PC-9 (cell line): ENCODE results near the gene PROC. TPM values are rescaled to one million over a fixed set of nuclear protein-coding genes. Genes with fewer than 3 reads are reported as not detected.

Source experiments
- Bru-seq: library from RNA; stranded (reverse); fragments of 400-500 nt; gene quantifications from one replicate; lab custom pipeline; 2021; lab: Mats Ljungman, UMichigan
- BruChase-seq, 2 experiments: library from RNA; stranded (reverse); fragments of 400-500 nt; gene quantifications; one replicate each; lab custom pipeline; 2021; lab: Mats Ljungman, UMichigan
- BruUV-seq: library from RNA; stranded (reverse); fragments of 400-500 nt; replicated peaks from 2 replicates; lab custom pipeline; 2021; lab: Mats Ljungman, UMichigan
- CTCF ChIA-PET: fragments of 300-600 bp; sonication (Branson Sonifier 250); formaldehyde crosslinking; loops from one replicate; lab custom pipeline; 2022; ENCODE audit warnings: antibody characterized with exemption; lab: Charles Lee
- POLR2A ChIA-PET: fragments of 300-600 bp; sonication (Branson Sonifier 250); formaldehyde crosslinking; loops from one replicate; lab custom pipeline; 2022; ENCODE audit warnings: antibody characterized with exemption; ENCODE audit not compliant: unreplicated experiment; lab: Charles Lee
- DNase-seq, 2 experiments: peaks; one replicate each; pipeline versions ENCODE4 v3.0.0 to v3.0.0-alpha.2; 2015 to 2022; ENCODE audit warnings: mixed read lengths in 1 of 2
- H2AFZ ChIP-seq: fragments of 200-600 bp; sonication (generic); 2 replicates; pipeline ENCODE4 v1.8.1; 2017; ENCODE audit warnings: antibody characterized with exemption
- H3F3A ChIP-seq: fragments of 200-600 bp; sonication (generic); 2 replicates; pipeline ENCODE4 v1.8.1; 2017; ENCODE audit warnings: antibody characterized with exemption, mild to moderate bottlenecking, low read depth; ENCODE audit not compliant: insufficient read depth
- H3K27ac ChIP-seq: fragments of 200-600 bp; sonication (generic); 2 replicates; pipeline ENCODE4 v1.6.1; 2016; ENCODE audit warnings: mixed run types
- H3K27me3 ChIP-seq: fragments of 200-600 bp; sonication (generic); 2 replicates; pipeline ENCODE4 v1.6.1; 2016; ENCODE audit warnings: low read depth, mixed run types; ENCODE audit not compliant: insufficient read depth
- H3K36me3 ChIP-seq: fragments of 200-600 bp; sonication (generic); 2 replicates; pipeline ENCODE4 v1.6.1; 2016; ENCODE audit warnings: low read depth, mixed run types
- H3K4me1 ChIP-seq: fragments of 200-600 bp; sonication (generic); replicated peaks from 2 replicates; pipeline ENCODE4 v1.6.1; 2016; ENCODE audit warnings: mixed run types; ENCODE audit not compliant: insufficient read depth
- H3K4me2 ChIP-seq: fragments of 200-600 bp; sonication (generic); 2 replicates; pipeline ENCODE4 v1.6.1; 2017; ENCODE audit warnings: mixed run types
- H3K4me3 ChIP-seq: fragments of 200-600 bp; sonication (generic); 2 replicates; pipeline ENCODE4 v1.6.1; 2016; ENCODE audit warnings: mixed run types
- H3K79me2 ChIP-seq: fragments of 200-600 bp; sonication (generic); 2 replicates; pipeline ENCODE4 v1.6.1; 2017; ENCODE audit warnings: low read depth, mixed run types
- H3K9me2 ChIP-seq: fragments of 200-600 bp; sonication (generic); 2 replicates; pipeline ENCODE4 v1.8.1; 2017; ENCODE audit warnings: mild to moderate bottlenecking; ENCODE audit not compliant: insufficient read depth
- H3K9me3 ChIP-seq: fragments of 200-600 bp; sonication (generic); 2 replicates; pipeline ENCODE4 v1.8.1; 2016; ENCODE audit warnings: low read depth; ENCODE audit not compliant: insufficient read depth
- H4K20me1 ChIP-seq: fragments of 200-600 bp; sonication (generic); 2 replicates; pipeline ENCODE4 v1.8.1; 2017; ENCODE audit not compliant: insufficient read depth
- CTCF ChIP-seq: fragments of 200-600 bp; sonication (generic); conservative IDR thresholded peaks from 2 replicates; pipeline ENCODE4 v1.6.1; 2017; ENCODE audit warnings: mixed run types, antibody characterized with exemption, mild to moderate bottlenecking, moderate library complexity
- EZH2 ChIP-seq: fragments of 200-600 bp; sonication (generic); IDR thresholded peaks from 2 replicates; pipeline ENCODE4 v1.8.0; 2017; ENCODE audit warnings: antibody characterized with exemption, low read depth
- intact Hi-C: fragments of 100-400 bp; cut with micrococcal nuclease; formaldehyde crosslinking; loops from one replicate; pipeline ENCODE4 v1.10.0; 2022; ENCODE audit not compliant: unreplicated experiment
- long read RNA-seq: library from polyadenylated mRNA; stranded (forward); transcript quantifications from one replicate; pipeline ENCODE4 v2.0.0, GENCODE V29; 2022
- total RNA-seq: library from RNA; stranded (reverse); gene quantifications from 2 replicates; pipeline ENCODE4 v1.2.3, GENCODE V29; 2021

PROC gene
- total RNA-seq = 5.8 and 6.1 TPM in 2 replicates
- Bru-seq, nascent RNA = percentile 21 among the genes with signal in this experiment
- BruChase-seq, experiment 1, labeled RNA remaining after a 2-hour chase = percentile 33 among the genes with signal in this experiment
- BruChase-seq, experiment 2, labeled RNA remaining after a 6-hour chase = percentile 24 among the genes with signal in this experiment
- long read RNA-seq, partial matches to known transcripts = 1 of 1 reads
- long read RNA-seq, other reads (novel, unspliced or antisense) = 0 of 1 reads

- Histone ChIP-seq H3K79me2 (no peaks in the 10 kb centered on the region), H3K4me2 (no peak within 1 kb of the TSS), H3K4me3 (no peak within 1 kb of the TSS), H3K27ac (no peak within 1 kb of the TSS), H3K4me1 (peaks cover 35% of the 10 kb centered on the region), H3K36me3 (no peaks in the 10 kb centered on the region), H4K20me1 (no peaks in the 10 kb centered on the region), H3K9me2 (no peaks in the 10 kb centered on the region), H3K27me3 (no peaks in the 10 kb centered on the region), H3F3A (peaks cover 26% of the 10 kb centered on the region; the same call in 1 of the 2 replicates), H2AFZ (no peak within 1 kb of the TSS), H3K9me3 (no peaks in the 10 kb centered on the region)
- CTCF ChIA-PET = no interaction called here
- TF ChIP-seq CTCF = no peak
- TF ChIP-seq EZH2 = no peak
- no peak for DNase-seq
- intact Hi-C loops = loop anchor here (10.0 kb wide), 1 partner anchor 94 kb away; no protein-coding TSS in a partner anchor
- POLR2A ChIA-PET = interaction anchor here (0.6 kb wide), 1 partner anchor 24 kb away, joined by 12 read pairs; no protein-coding TSS in a partner anchor
- no TSS peak for BruUV-seq
These were observed at the start of gene PROC for GRCh38 chr2:127418300-127419111. Gene PROC, plus strand, starts transcription at chr2:127418427. Its CDS starts 1,516 bp downstream, at chr2:127419943.

GRCh38 chr2:127370010-127370409, 48.2 kb upstream of the PROC start:
- Histone ChIP-seq H3K4me3 (no peak overlapping the region), H3K36me3 (peaks cover 10% of the 10 kb centered on the region; the same call in 1 of the 2 replicates), H4K20me1 (peaks cover 34% of the 10 kb centered on the region), H3K9me2 (no peaks in the 10 kb centered on the region), H3K4me1 (no peaks in the 10 kb centered on the region), H2AFZ (no peak overlapping the region), H3K27ac (no peak overlapping the region), H3K79me2 (peaks cover 88% of the 10 kb centered on the region), H3K27me3 (no peaks in the 10 kb centered on the region), H3K9me3 (peaks cover 14% of the 10 kb centered on the region; the same call in 1 of the 2 replicates), H3F3A (peaks cover 10% of the 10 kb centered on the region; the same call in 1 of the 2 replicates), H3K4me2 (no peak overlapping the region)
- intact Hi-C loops = no loop called here
- DNase-seq = no peak
- CTCF ChIA-PET = no interaction called here
- TF ChIP-seq EZH2 (no peak), CTCF (no peak)
- no TSS peak for BruUV-seq
- POLR2A ChIA-PET = no interaction called here

- ChIA-PET CTCF (no interaction called here), POLR2A (no interaction called here)
- H3K9me2 ChIP-seq = no peaks in the 10 kb centered on the region
- no peak overlapping the region for H2AFZ ChIP-seq
- peaks cover 6% of the 10 kb centered on the region; the same call in 1 of the 2 replicates for H3F3A ChIP-seq
- no peak overlapping the region for H3K27ac ChIP-seq
- no peak overlapping the region for H3K4me2 ChIP-seq
- peaks cover 86% of the 10 kb centered on the region for H3K79me2 ChIP-seq
- TF ChIP-seq CTCF (no peak), EZH2 (no peak)
- intact Hi-C loops = no loop called here
- H3K36me3 ChIP-seq = peaks cover 10% of the 10 kb centered on the region; the same call in 1 of the 2 replicates
- H3K9me3 ChIP-seq = peaks cover 14% of the 10 kb centered on the region; the same call in 1 of the 2 replicates
- H3K4me1 ChIP-seq = no peaks in the 10 kb centered on the region
- no TSS peak for BruUV-seq
- no peak for DNase-seq
- no peaks in the 10 kb centered on the region for H3K27me3 ChIP-seq
- H3K4me3 ChIP-seq = no peak overlapping the region
- peaks cover 24% of the 10 kb centered on the region for H4K20me1 ChIP-seq
These were observed 47.2 kb upstream of the PROC start for GRCh38 chr2:127371037-127371436.
